Mammary epithelial cell (primary cell): ENCODE measurements around the gene RASSF5.

Experiments used
- EZH2 ChIP-seq: IDR thresholded peaks from 2 replicates; pipeline ENCODE4 v1.6.1; 2012; ENCODE audit warnings: low read length, inconsistent platforms, borderline replicate concordance
- TF ChIP-seq, protein P1 (sequence below), 2 donors: IDR thresholded peaks in 1 of 2; conservative IDR thresholded peaks in 1 of 2; 2 replicates each; pipeline ENCODE4 v1.5.1; 2011 to 2012; ENCODE audit warnings: inconsistent platforms in 2 of 2, low read length in 2 of 2, mild to moderate bottlenecking in 2 of 2, control low read depth in 1 of 2, low read depth in 1 of 2; ENCODE audit not compliant: insufficient read depth in 1 of 2; ENCODE audit errors: extremely low read depth in 1 of 2

DNA sequence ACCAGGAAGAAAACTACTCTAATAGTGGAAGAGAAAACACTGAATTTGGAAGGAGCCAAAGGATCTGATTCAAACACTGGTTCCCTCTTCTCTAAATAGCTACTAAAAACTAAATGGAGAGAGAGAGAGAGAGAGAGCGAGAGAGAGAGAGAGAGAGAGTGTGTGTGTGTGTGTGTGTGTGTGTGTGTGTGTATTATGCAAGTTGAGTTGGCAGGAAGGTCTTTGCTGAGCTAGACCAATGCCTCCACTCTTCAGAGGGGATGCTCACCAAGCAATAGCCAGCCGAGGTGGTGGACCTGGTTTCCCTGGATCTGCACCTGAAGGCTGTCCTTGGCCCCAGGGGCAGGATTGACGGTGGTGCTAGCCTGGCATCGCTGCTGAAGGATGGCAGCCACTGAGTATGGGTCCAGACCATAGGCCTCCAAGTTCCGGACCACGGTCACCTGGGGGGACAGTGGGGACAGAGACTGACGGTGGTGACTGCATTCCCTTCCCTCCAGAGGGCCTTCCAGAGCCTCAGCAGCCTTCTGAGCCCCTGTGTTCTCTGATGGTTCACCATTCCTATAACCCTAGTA is 86.1 kb downstream of the RASSF5 start:
- TF ChIP-seq, protein P1, sequence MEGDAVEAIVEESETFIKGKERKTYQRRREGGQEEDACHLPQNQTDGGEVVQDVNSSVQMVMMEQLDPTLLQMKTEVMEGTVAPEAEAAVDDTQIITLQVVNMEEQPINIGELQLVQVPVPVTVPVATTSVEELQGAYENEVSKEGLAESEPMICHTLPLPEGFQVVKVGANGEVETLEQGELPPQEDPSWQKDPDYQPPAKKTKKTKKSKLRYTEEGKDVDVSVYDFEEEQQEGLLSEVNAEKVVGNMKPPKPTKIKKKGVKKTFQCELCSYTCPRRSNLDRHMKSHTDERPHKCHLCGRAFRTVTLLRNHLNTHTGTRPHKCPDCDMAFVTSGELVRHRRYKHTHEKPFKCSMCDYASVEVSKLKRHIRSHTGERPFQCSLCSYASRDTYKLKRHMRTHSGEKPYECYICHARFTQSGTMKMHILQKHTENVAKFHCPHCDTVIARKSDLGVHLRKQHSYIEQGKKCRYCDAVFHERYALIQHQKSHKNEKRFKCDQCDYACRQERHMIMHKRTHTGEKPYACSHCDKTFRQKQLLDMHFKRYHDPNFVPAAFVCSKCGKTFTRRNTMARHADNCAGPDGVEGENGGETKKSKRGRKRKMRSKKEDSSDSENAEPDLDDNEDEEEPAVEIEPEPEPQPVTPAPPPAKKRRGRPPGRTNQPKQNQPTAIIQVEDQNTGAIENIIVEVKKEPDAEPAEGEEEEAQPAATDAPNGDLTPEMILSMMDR (conservative IDR thresholded peaks at IDR 0.05 in 1 of 2, IDR thresholded peaks at IDR 0.05 in 1 of 2; ENCODE audit: extremely low read depth in 1 of 2, insufficient read depth in 1 of 2, low read depth in 1 of 2, low read length in 2 of 2): no peak
- no peak for TF ChIP-seq EZH2
